SH-SY5Y (cell line): Measurements from ENCODE around the gene HCFC2.

ENCODE experiments used
- GATA2 ChIP-seq: IDR thresholded peaks from 2 replicates; pipeline ENCODE4 v1.6.1; 2011; ENCODE audit warnings: mild to moderate bottlenecking, low read depth, low read length
- GATA3 ChIP-seq: IDR thresholded peaks from 2 replicates; pipeline ENCODE4 v1.6.1; 2011; ENCODE audit warnings: low read depth, mild to moderate bottlenecking, low read length, moderate library complexity

GRCh38 chr12:104064031-104064841 lies at the start of gene HCFC2:
- TF ChIP-seq GATA2, result no peak
- TF ChIP-seq GATA3, result no peak
